GM18502 (cell line): ENCODE data around the gene CSNK1D.

Experiments
- ATAC-seq: cut with Tn5 transposase; IDR thresholded peaks from one replicate; pipeline ENCODE4 v1.9.1; 2021; ENCODE audit warnings: mild to moderate bottlenecking; ENCODE audit not compliant: unreplicated experiment, poor library complexity

CSNK1D gene

GRCh38 chr17:82296511-82297279 is 23.2 kb upstream of the CSNK1D start:
- ATAC-seq: no peak

- no peak for ATAC-seq
These were observed 21.9 kb upstream of the CSNK1D start for GRCh38 chr17:82295472-82295814.

GRCh38 chr17:82294064-82294773 is 20.7 kb upstream of the CSNK1D start:
- no peak for ATAC-seq

GRCh38 chr17:82292251-82293154 is 19.0 kb upstream of the CSNK1D start:
- ATAC-seq: peak; percentile 96

GRCh38 chr17:82291582-82292250 is 18.2 kb upstream of the CSNK1D start:
- no peak for ATAC-seq

GRCh38 chr17:82287868-82288801 is 14.6 kb upstream of the CSNK1D start:
- no peak for ATAC-seq

- no peak for ATAC-seq
These were observed 13.7 kb upstream of the CSNK1D start for GRCh38 chr17:82287013-82287867.

GRCh38 chr17:82285141-82285540 is 11.6 kb upstream of the CSNK1D start:
- no peak for ATAC-seq

- ATAC-seq: no peak
These were observed 9.8 kb upstream of the CSNK1D start for GRCh38 chr17:82283208-82283749.

GRCh38 chr17:82282239-82283207 is 9.0 kb upstream of the CSNK1D start:
- ATAC-seq: no peak

- ATAC-seq: no peak
These were observed 8.2 kb upstream of the CSNK1D start for GRCh38 chr17:82281502-82282238.

- no peak for ATAC-seq
These were observed 7.6 kb upstream of the CSNK1D start for GRCh38 chr17:82281076-82281475.

- ATAC-seq: no peak
These were observed 7.0 kb upstream of the CSNK1D start for GRCh38 chr17:82280537-82280936.

- ATAC-seq: no peak
These were observed 5.4 kb upstream of the CSNK1D start for GRCh38 chr17:82278786-82279391.

- no peak for ATAC-seq
These were observed 4.8 kb upstream of the CSNK1D start for GRCh38 chr17:82278308-82278707.

GRCh38 chr17:82277851-82278250 is 4.4 kb upstream of the CSNK1D start:
- no peak for ATAC-seq
